ENCODE results near the gene C2CD4B. TPM values are rescaled to one million over a fixed set of nuclear protein-coding genes. Genes with fewer than 3 reads are reported as not detected.

C2CD4B gene
- total RNA-seq, 1 experiment from 2014 or later, result 0.26 TPM

DNA sequence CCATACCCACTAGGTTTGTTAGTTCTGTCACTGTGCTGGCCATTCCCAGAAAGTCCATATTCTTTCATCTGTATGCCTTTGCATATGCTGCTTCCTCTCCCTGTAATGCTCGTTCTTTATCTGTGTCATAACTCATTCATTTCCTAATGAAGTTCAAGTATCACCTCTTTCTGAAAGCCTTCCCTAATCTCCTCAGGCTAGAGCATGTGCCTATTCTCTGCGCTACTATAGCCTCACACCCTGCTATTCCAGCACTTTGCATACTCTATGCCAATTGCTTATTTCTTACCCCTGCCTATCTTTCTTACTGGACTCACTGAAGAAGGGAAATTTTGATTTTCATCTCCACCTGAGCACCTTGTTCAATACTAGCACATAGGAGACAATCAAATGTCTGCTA, 25.6 kb upstream of the C2CD4B start:
- BruUV-seq (replicated peaks), result no TSS peak
- TF ChIP-seq SIN3A (IDR thresholded peaks at IDR 0.05; ENCODE audit: borderline replicate concordance, insufficient read depth, low read depth, low read length), result no peak
- TF ChIP-seq, protein P1, sequence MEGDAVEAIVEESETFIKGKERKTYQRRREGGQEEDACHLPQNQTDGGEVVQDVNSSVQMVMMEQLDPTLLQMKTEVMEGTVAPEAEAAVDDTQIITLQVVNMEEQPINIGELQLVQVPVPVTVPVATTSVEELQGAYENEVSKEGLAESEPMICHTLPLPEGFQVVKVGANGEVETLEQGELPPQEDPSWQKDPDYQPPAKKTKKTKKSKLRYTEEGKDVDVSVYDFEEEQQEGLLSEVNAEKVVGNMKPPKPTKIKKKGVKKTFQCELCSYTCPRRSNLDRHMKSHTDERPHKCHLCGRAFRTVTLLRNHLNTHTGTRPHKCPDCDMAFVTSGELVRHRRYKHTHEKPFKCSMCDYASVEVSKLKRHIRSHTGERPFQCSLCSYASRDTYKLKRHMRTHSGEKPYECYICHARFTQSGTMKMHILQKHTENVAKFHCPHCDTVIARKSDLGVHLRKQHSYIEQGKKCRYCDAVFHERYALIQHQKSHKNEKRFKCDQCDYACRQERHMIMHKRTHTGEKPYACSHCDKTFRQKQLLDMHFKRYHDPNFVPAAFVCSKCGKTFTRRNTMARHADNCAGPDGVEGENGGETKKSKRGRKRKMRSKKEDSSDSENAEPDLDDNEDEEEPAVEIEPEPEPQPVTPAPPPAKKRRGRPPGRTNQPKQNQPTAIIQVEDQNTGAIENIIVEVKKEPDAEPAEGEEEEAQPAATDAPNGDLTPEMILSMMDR (IDR thresholded peaks at IDR 0.05), result no peak
- no peak for TF ChIP-seq TCF7L2 (IDR thresholded peaks at IDR 0.05; ENCODE audit: low read depth, low read length)
- TF ChIP-seq, protein P2, sequence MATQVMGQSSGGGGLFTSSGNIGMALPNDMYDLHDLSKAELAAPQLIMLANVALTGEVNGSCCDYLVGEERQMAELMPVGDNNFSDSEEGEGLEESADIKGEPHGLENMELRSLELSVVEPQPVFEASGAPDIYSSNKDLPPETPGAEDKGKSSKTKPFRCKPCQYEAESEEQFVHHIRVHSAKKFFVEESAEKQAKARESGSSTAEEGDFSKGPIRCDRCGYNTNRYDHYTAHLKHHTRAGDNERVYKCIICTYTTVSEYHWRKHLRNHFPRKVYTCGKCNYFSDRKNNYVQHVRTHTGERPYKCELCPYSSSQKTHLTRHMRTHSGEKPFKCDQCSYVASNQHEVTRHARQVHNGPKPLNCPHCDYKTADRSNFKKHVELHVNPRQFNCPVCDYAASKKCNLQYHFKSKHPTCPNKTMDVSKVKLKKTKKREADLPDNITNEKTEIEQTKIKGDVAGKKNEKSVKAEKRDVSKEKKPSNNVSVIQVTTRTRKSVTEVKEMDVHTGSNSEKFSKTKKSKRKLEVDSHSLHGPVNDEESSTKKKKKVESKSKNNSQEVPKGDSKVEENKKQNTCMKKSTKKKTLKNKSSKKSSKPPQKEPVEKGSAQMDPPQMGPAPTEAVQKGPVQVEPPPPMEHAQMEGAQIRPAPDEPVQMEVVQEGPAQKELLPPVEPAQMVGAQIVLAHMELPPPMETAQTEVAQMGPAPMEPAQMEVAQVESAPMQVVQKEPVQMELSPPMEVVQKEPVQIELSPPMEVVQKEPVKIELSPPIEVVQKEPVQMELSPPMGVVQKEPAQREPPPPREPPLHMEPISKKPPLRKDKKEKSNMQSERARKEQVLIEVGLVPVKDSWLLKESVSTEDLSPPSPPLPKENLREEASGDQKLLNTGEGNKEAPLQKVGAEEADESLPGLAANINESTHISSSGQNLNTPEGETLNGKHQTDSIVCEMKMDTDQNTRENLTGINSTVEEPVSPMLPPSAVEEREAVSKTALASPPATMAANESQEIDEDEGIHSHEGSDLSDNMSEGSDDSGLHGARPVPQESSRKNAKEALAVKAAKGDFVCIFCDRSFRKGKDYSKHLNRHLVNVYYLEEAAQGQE (IDR thresholded peaks at IDR 0.05; ENCODE audit: insufficient read depth in 1 of 2, low read depth in 2 of 2, low read length in 1 of 2), result no peak
- TF ChIP-seq POLR2AphosphoS5 (IDR thresholded peaks at IDR 0.05; ENCODE audit: low read depth, low read length), result no peak
- DNase-seq (ENCODE audit: low read depth, low spot score) (no peak), ATAC-seq (no peak)
- in situ Hi-C loops (cut with HindIII; ENCODE audit: low pct_unique_long_range_greater_than_20kb, low sequenced_read_pairs) (no loop called here), intact Hi-C loops (cut with micrococcal nuclease; ENCODE audit: unreplicated experiment) (no loop called here)
- Histone ChIP-seq H3K27ac (ENCODE audit: low read length) (no peak overlapping the region), H3K36me3 (ENCODE audit: control insufficient read depth, insufficient read depth, low read length) (no peaks in the 10 kb centered on the region), H3K27me3 (ENCODE audit: control insufficient read depth, insufficient read depth, low read length) (peaks cover 17% of the 10 kb centered on the region), H3K4me1 (ENCODE audit: control insufficient read depth, insufficient read depth, low read length) (no peaks in the 10 kb centered on the region), H3K9me3 (ENCODE audit: control insufficient read depth, insufficient read depth, low read depth, low read length) (no peaks in the 10 kb centered on the region), H3K4me3 (ENCODE audit: low read depth in 2 of 2, low read length in 2 of 2) (no peak overlapping the region)
- CTCF ChIA-PET, result no interaction called here
- POLR2A ChIA-PET, result no interaction called here

DNA sequence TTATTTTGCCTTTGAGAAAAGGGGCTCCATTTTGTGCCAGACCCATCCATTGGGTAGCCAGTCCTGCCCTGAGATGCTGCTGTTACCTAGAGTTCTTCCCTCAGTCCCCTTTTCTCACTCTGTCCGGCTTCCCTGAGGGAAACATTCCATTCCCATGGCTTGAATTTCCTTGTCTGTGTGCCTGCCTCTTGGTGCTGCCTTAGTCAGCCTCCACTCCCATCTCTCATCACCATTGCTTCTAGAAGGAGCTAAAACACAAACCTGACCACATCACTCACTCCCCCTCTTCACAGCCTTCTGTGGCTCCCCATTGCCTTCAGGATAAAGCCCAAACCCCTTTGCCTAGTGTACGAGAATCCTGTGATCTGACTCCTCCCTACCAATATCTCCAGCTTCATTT, 25.2 kb upstream of the C2CD4B start:
- no peaks in the 10 kb centered on the region for H3K9me3 ChIP-seq (ENCODE audit: control insufficient read depth, insufficient read depth, low read depth, low read length)
- no peaks in the 10 kb centered on the region for H3K4me1 ChIP-seq (ENCODE audit: control insufficient read depth, insufficient read depth, low read length)
- H3K27ac ChIP-seq (ENCODE audit: low read length), result no peak overlapping the region
- no peak overlapping the region for H3K4me3 ChIP-seq (ENCODE audit: low read depth in 2 of 2, low read length in 2 of 2)
- TF ChIP-seq POLR2AphosphoS5 (IDR thresholded peaks at IDR 0.05; ENCODE audit: low read depth, low read length) (no peak), TCF7L2 (IDR thresholded peaks at IDR 0.05; ENCODE audit: low read depth, low read length) (no peak), SIN3A (IDR thresholded peaks at IDR 0.05; ENCODE audit: borderline replicate concordance, insufficient read depth, low read depth, low read length) (no peak)
- TF ChIP-seq, protein P1 (IDR thresholded peaks at IDR 0.05), result no peak
- TF ChIP-seq, protein P2 (IDR thresholded peaks at IDR 0.05; ENCODE audit: insufficient read depth in 1 of 2, low read depth in 2 of 2, low read length in 1 of 2), result no peak
- CTCF ChIA-PET, result no interaction called here
- DNase-seq (ENCODE audit: low read depth, low spot score) (no peak), ATAC-seq (no peak)
- BruUV-seq (replicated peaks), result no TSS peak
- no peaks in the 10 kb centered on the region for H3K36me3 ChIP-seq (ENCODE audit: control insufficient read depth, insufficient read depth, low read length)
- H3K27me3 ChIP-seq (ENCODE audit: control insufficient read depth, insufficient read depth, low read length), result peaks cover 17% of the 10 kb centered on the region
- intact Hi-C loops (cut with micrococcal nuclease; ENCODE audit: unreplicated experiment) (no loop called here), in situ Hi-C loops (cut with HindIII; ENCODE audit: low pct_unique_long_range_greater_than_20kb, low sequenced_read_pairs) (no loop called here)
- POLR2A ChIA-PET, result no interaction called here
